ENCODE measurements around the gene MINPP1.

MINPP1 gene

GRCh38 chr10:87559392-87559791 is 54.7 kb downstream of the MINPP1 start:
- no peak overlapping the region for H3K4me3 ChIP-seq
- H3K27me3 ChIP-seq: no peaks in the 10 kb centered on the region
- H3K9ac ChIP-seq: no peak overlapping the region
- no peak overlapping the region for H3K27ac ChIP-seq
- H3K36me3 ChIP-seq: no peaks in the 10 kb centered on the region
- TF ChIP-seq Cebpa-rat (IDR thresholded peaks at IDR 0.05): no peak
- H3K4me1 ChIP-seq: no peaks in the 10 kb centered on the region
- H4K20me1 ChIP-seq: no peaks in the 10 kb centered on the region
- H3K9me3 ChIP-seq: peaks cover 21% of the 10 kb centered on the region
- H3K4me2 ChIP-seq: no peak overlapping the region

- Histone ChIP-seq H3K9me3 (peaks cover 33% of the 10 kb centered on the region), H3K9ac (no peak overlapping the region), H3K27me3 (no peaks in the 10 kb centered on the region), H3K27ac (no peak overlapping the region), H4K20me1 (no peaks in the 10 kb centered on the region), H3K4me3 (no peak overlapping the region), H3K4me2 (no peak overlapping the region), H3K36me3 (no peaks in the 10 kb centered on the region), H3K4me1 (no peaks in the 10 kb centered on the region)
- TF ChIP-seq Cebpa-rat (IDR thresholded peaks at IDR 0.05): no peak
Observed at GRCh38 chr10:87560495-87561129, 55.9 kb downstream of the MINPP1 start.

GRCh38 chr10:87562750-87563149 is 58.1 kb downstream of the MINPP1 start:
- Histone ChIP-seq H3K4me3 (no peak overlapping the region), H3K36me3 (no peaks in the 10 kb centered on the region), H3K9ac (no peak overlapping the region), H4K20me1 (no peaks in the 10 kb centered on the region), H3K27ac (no peak overlapping the region), H3K4me2 (no peak overlapping the region), H3K4me1 (no peaks in the 10 kb centered on the region), H3K9me3 (peaks cover 35% of the 10 kb centered on the region), H3K27me3 (no peaks in the 10 kb centered on the region)
- no peak for TF ChIP-seq Cebpa-rat (IDR thresholded peaks at IDR 0.05)

GRCh38 chr10:87565010-87565409 is 60.3 kb downstream of the MINPP1 start:
- Histone ChIP-seq H3K27me3 (no peaks in the 10 kb centered on the region), H3K9me3 (peaks cover 35% of the 10 kb centered on the region), H3K9ac (no peak overlapping the region), H3K4me2 (no peak overlapping the region), H3K4me1 (no peaks in the 10 kb centered on the region), H3K4me3 (no peak overlapping the region), H4K20me1 (no peaks in the 10 kb centered on the region), H3K27ac (no peak overlapping the region), H3K36me3 (no peaks in the 10 kb centered on the region)
- no peak for TF ChIP-seq Cebpa-rat (IDR thresholded peaks at IDR 0.05)

- 0 out of 2 replicates have a peak, but pooled peaks cover 3% of the 10 kb centered on the region for H3K9me3 ChIP-seq
- H3K9ac ChIP-seq: no peak overlapping the region
- no peak for TF ChIP-seq Cebpa-rat (IDR thresholded peaks at IDR 0.05)
- H3K4me2 ChIP-seq: no peak overlapping the region
- H3K4me3 ChIP-seq: no peak overlapping the region
- no peaks in the 10 kb centered on the region for H4K20me1 ChIP-seq
- no peaks in the 10 kb centered on the region for H3K36me3 ChIP-seq
- no peaks in the 10 kb centered on the region for H3K27me3 ChIP-seq
- H3K4me1 ChIP-seq: no peaks in the 10 kb centered on the region
- H3K27ac ChIP-seq: no peak overlapping the region
Observed at GRCh38 chr10:87575851-87576250, 71.2 kb downstream of the MINPP1 start.

- no peaks in the 10 kb centered on the region for H3K27me3 ChIP-seq
- no peak overlapping the region for H3K4me2 ChIP-seq
- TF ChIP-seq Cebpa-rat (IDR thresholded peaks at IDR 0.05): no peak
- H3K9me3 ChIP-seq: no peaks in the 10 kb centered on the region
- no peaks in the 10 kb centered on the region for H4K20me1 ChIP-seq
- no peak overlapping the region for H3K4me3 ChIP-seq
- no peaks in the 10 kb centered on the region for H3K36me3 ChIP-seq
- H3K4me1 ChIP-seq: no peaks in the 10 kb centered on the region
- H3K27ac ChIP-seq: no peak overlapping the region
- no peak overlapping the region for H3K9ac ChIP-seq
Observed at GRCh38 chr10:87578160-87578841, 73.6 kb downstream of the MINPP1 start.

GRCh38 chr10:87578842-87579401 is 74.2 kb downstream of the MINPP1 start:
- Histone ChIP-seq H3K4me1 (no peaks in the 10 kb centered on the region), H3K27ac (no peak overlapping the region), H3K36me3 (no peaks in the 10 kb centered on the region), H3K9ac (no peak overlapping the region), H3K4me2 (no peak overlapping the region), H3K4me3 (no peak overlapping the region), H3K9me3 (no peaks in the 10 kb centered on the region), H4K20me1 (no peaks in the 10 kb centered on the region), H3K27me3 (no peaks in the 10 kb centered on the region)
- no peak for TF ChIP-seq Cebpa-rat (IDR thresholded peaks at IDR 0.05)

- H3K4me1 ChIP-seq: no peaks in the 10 kb centered on the region
- no peak overlapping the region for H3K4me2 ChIP-seq
- H3K9ac ChIP-seq: no peak overlapping the region
- no peaks in the 10 kb centered on the region for H4K20me1 ChIP-seq
- TF ChIP-seq Cebpa-rat (IDR thresholded peaks at IDR 0.05): no peak
- H3K9me3 ChIP-seq: no peaks in the 10 kb centered on the region
- H3K27me3 ChIP-seq: no peaks in the 10 kb centered on the region
- no peak overlapping the region for H3K4me3 ChIP-seq
- H3K36me3 ChIP-seq: no peaks in the 10 kb centered on the region
- H3K27ac ChIP-seq: no peak overlapping the region
Observed at GRCh38 chr10:87579563-87579962, 74.9 kb downstream of the MINPP1 start.

GRCh38 chr10:87580016-87580415 is 75.3 kb downstream of the MINPP1 start:
- no peak overlapping the region for H3K4me3 ChIP-seq
- no peaks in the 10 kb centered on the region for H3K36me3 ChIP-seq
- no peak overlapping the region for H3K4me2 ChIP-seq
- no peaks in the 10 kb centered on the region for H3K9me3 ChIP-seq
- no peaks in the 10 kb centered on the region for H4K20me1 ChIP-seq
- H3K27ac ChIP-seq: no peak overlapping the region
- no peaks in the 10 kb centered on the region for H3K4me1 ChIP-seq
- no peak for TF ChIP-seq Cebpa-rat (IDR thresholded peaks at IDR 0.05)
- H3K9ac ChIP-seq: no peak overlapping the region
- H3K27me3 ChIP-seq: no peaks in the 10 kb centered on the region

Data from BLaER1 (cell line).